Ramos (cell line): Measurements from ENCODE around the gene UVRAG.

Experiments
- in situ Hi-C: fragments of 300-500 bp; cut with MboI; formaldehyde crosslinking; loops from one replicate; pipeline ENCODE4 v1.14.3; 2022; ENCODE audit warnings: low sequenced_read_pairs; ENCODE audit not compliant: unreplicated experiment

The UVRAG gene

GRCh38 chr11:76131142-76131541, 316.1 kb downstream of the UVRAG start:
- in situ Hi-C loops = no loop called here

- in situ Hi-C loops = no loop called here
Observed at GRCh38 chr11:76131671-76132631, 316.9 kb downstream of the UVRAG start.

- in situ Hi-C loops = no loop called here
Observed at GRCh38 chr11:76134239-76134638, 319.2 kb downstream of the UVRAG start.

GRCh38 chr11:76135491-76135890, 320.5 kb downstream of the UVRAG start:
- in situ Hi-C loops = no loop called here

- in situ Hi-C loops = no loop called here
Observed at GRCh38 chr11:76139314-76139713, 324.3 kb downstream of the UVRAG start.

- in situ Hi-C loops = loop anchor here (10.0 kb wide), 1 partner anchor 416 kb away; no protein-coding TSS in a partner anchor
Observed at GRCh38 chr11:76140912-76141574, 326.0 kb downstream of the UVRAG start.

GRCh38 chr11:76141901-76142588, 327.0 kb downstream of the UVRAG start:
- in situ Hi-C loops = loop anchor here (10.0 kb wide), 1 partner anchor 417 kb away; no protein-coding TSS in a partner anchor

GRCh38 chr11:76143274-76143673, 328.3 kb downstream of the UVRAG start:
- in situ Hi-C loops = loop anchor here (10.0 kb wide), 1 partner anchor 418 kb away; no protein-coding TSS in a partner anchor

- in situ Hi-C loops = loop anchor here (10.0 kb wide), 1 partner anchor 422 kb away; no protein-coding TSS in a partner anchor
Observed at GRCh38 chr11:76147106-76147740, 332.2 kb downstream of the UVRAG start.

GRCh38 chr11:76148231-76148630, 333.2 kb downstream of the UVRAG start:
- in situ Hi-C loops = loop anchor here (10.0 kb wide), 1 partner anchor 423 kb away; no protein-coding TSS in a partner anchor

- in situ Hi-C loops = loop anchor here (10.0 kb wide), 1 partner anchor 424 kb away; no protein-coding TSS in a partner anchor
Observed at GRCh38 chr11:76148941-76149613, 334.1 kb downstream of the UVRAG start.

GRCh38 chr11:76149713-76150112, 334.7 kb downstream of the UVRAG start:
- in situ Hi-C loops = loop anchor here (10.0 kb wide), 3 partner anchors 255 to 445 kb away; no protein-coding TSS in a partner anchor

GRCh38 chr11:76150141-76150540, 335.1 kb downstream of the UVRAG start:
- in situ Hi-C loops = loop anchor here (10.0 kb wide), 2 partner anchors 255 to 445 kb away; no protein-coding TSS in a partner anchor

- in situ Hi-C loops = loop anchor here (10.0 kb wide), 2 partner anchors 257 to 447 kb away; no protein-coding TSS in a partner anchor
Observed at GRCh38 chr11:76151556-76152085, 336.6 kb downstream of the UVRAG start.

GRCh38 chr11:76152086-76152681, 337.2 kb downstream of the UVRAG start:
- in situ Hi-C loops = loop anchor here (10.0 kb wide), 2 partner anchors 257 to 447 kb away; no protein-coding TSS in a partner anchor

GRCh38 chr11:76152741-76153570, 337.9 kb downstream of the UVRAG start:
- in situ Hi-C loops = loop anchor here (10.0 kb wide), 2 partner anchors 258 to 448 kb away; no protein-coding TSS in a partner anchor

- in situ Hi-C loops = loop anchor here (10.0 kb wide), 2 partner anchors 259 to 449 kb away; no protein-coding TSS in a partner anchor
Observed at GRCh38 chr11:76153571-76153923, 338.5 kb downstream of the UVRAG start.
